CD14-positive monocyte (primary cell): ENCODE data around the gene KIAA0513. TPM values are rescaled to one million over a fixed set of nuclear protein-coding genes. Genes with fewer than 3 reads are reported as not detected.

Source experiments
- DNase-seq, 3 donors: peaks; one replicate each; pipeline ENCODE4 v3.0.0-alpha.2; 2011 to 2022
- H2AFZ ChIP-seq: 2 replicates; pipeline ENCODE4 v1.6.0; 2012; ENCODE audit warnings: mild to moderate bottlenecking, low read depth, low read length, inconsistent platforms; ENCODE audit not compliant: insufficient read depth, poor library complexity, severe bottlenecking
- H3K27ac ChIP-seq, 2 donors: 1 replicate in 1 of 2; 2 replicates in 1 of 2; pipeline ENCODE4 v1.5.1; 2012 to 2013; ENCODE audit warnings: low read length in 2 of 2, control low read depth in 1 of 2, inconsistent platforms in 1 of 2, low read depth in 1 of 2, mild to moderate bottlenecking in 1 of 2
- H3K27me3 ChIP-seq, 2 donors: one replicate each; pipeline versions ENCODE4 v1.6.0 to v1.6.1; 2011 to 2013; ENCODE audit warnings: low read length in 2 of 2; ENCODE audit not compliant: control insufficient read depth in 2 of 2, insufficient read depth in 2 of 2
- H3K36me3 ChIP-seq, 2 donors: replicated peaks in 1 of 2; 1 replicate in 1 of 2; 2 replicates in 1 of 2; pipeline versions ENCODE4 v1.5.1 to v1.6.1; 2012 to 2013; ENCODE audit warnings: low read length in 2 of 2, control low read depth in 1 of 2, inconsistent platforms in 1 of 2, mild to moderate bottlenecking in 1 of 2; ENCODE audit not compliant: insufficient read depth in 2 of 2, control insufficient read depth in 1 of 2
- H3K4me1 ChIP-seq, 2 donors: 1 replicate in 1 of 2; 2 replicates in 1 of 2; pipeline versions ENCODE4 v1.5.1 to v1.6.1; 2012 to 2013; ENCODE audit warnings: low read length in 2 of 2, control low read depth in 1 of 2, inconsistent platforms in 1 of 2, mild to moderate bottlenecking in 1 of 2, moderate library complexity in 1 of 2; ENCODE audit not compliant: insufficient read depth in 2 of 2, control insufficient read depth in 1 of 2
- H3K4me2 ChIP-seq: replicated peaks from 2 replicates; pipeline ENCODE3; 2012; ENCODE audit warnings: low read length, moderate library complexity, mild to moderate bottlenecking; ENCODE audit not compliant: poor library complexity, severe bottlenecking; ENCODE audit errors: extremely low read depth
- H3K4me3 ChIP-seq, 3 experiments: fragments of 200-600 bp in 1 of 3; sonication (generic) in 1 of 3; replicated peaks in 1 of 3; 1 replicate in 2 of 3; 2 replicates in 1 of 3; pipeline ENCODE4 v1.5.1; 2011 to 2013; ENCODE audit warnings: low read length in 3 of 3, mild to moderate bottlenecking in 3 of 3, control low read depth in 2 of 3, low read depth in 2 of 3, inconsistent platforms in 1 of 3, moderate library complexity in 1 of 3
- H3K79me2 ChIP-seq: 2 replicates; pipeline ENCODE4 v1.6.0; 2012; ENCODE audit warnings: mild to moderate bottlenecking, control low read depth, inconsistent platforms, low read length, moderate library complexity; ENCODE audit not compliant: insufficient read depth
- H3K9ac ChIP-seq: 2 replicates; pipeline ENCODE4 v1.6.0; 2017; ENCODE audit warnings: low read length, mild to moderate bottlenecking; ENCODE audit not compliant: insufficient read depth, poor library complexity, severe bottlenecking
- H3K9me3 ChIP-seq, 2 donors: replicated peaks in 1 of 2; 1 replicate in 1 of 2; 2 replicates in 1 of 2; pipeline versions ENCODE4 v1.5.1 to v1.6.1; 2012 to 2013; ENCODE audit warnings: low read length in 2 of 2, control low read depth in 1 of 2; ENCODE audit not compliant: control insufficient read depth in 1 of 2, insufficient read depth in 1 of 2
- H4K20me1 ChIP-seq: 2 replicates; pipeline ENCODE4 v1.6.0; 2012; ENCODE audit warnings: mild to moderate bottlenecking, low read length, control low read depth, moderate library complexity; ENCODE audit not compliant: insufficient read depth
- H3K27ac Mint-ChIP-seq, 7 donors: one replicate each; pipeline ENCODE4 v1.8.0; 2020; ENCODE audit warnings: mild to moderate bottlenecking in 7 of 7, mixed read lengths in 7 of 7, moderate library complexity in 6 of 7, inconsistent platforms in 2 of 7
- H3K27me3 Mint-ChIP-seq, 3 donors: one replicate each; pipeline ENCODE4 v1.8.0; 2021 to 2022; ENCODE audit warnings: low read depth in 3 of 3, mild to moderate bottlenecking in 3 of 3, mixed read lengths in 3 of 3, moderate library complexity in 3 of 3, inconsistent platforms in 1 of 3
- H3K36me3 Mint-ChIP-seq, 2 donors: one replicate each; pipeline ENCODE4 v1.8.0; 2020; ENCODE audit warnings: mixed read lengths in 2 of 2, inconsistent platforms in 1 of 2, mild to moderate bottlenecking in 1 of 2
- H3K4me1 Mint-ChIP-seq: one replicate; pipeline ENCODE4 v1.8.0; 2020; ENCODE audit warnings: mild to moderate bottlenecking, mixed read lengths
- H3K4me3 Mint-ChIP-seq, 2 donors: one replicate each; pipeline ENCODE4 v1.8.0; 2020; ENCODE audit warnings: mild to moderate bottlenecking in 2 of 2, mixed read lengths in 2 of 2, moderate library complexity in 1 of 2
- H3K9me3 Mint-ChIP-seq, 7 donors: one replicate each; pipeline ENCODE4 v1.8.0; 2020 to 2022; ENCODE audit warnings: mixed read lengths in 7 of 7, mild to moderate bottlenecking in 6 of 7, moderate library complexity in 6 of 7, inconsistent platforms in 2 of 7
- WGBS: methylation state at CpG from one replicate; pipeline ENCODE4 v1.1.5; 2013; ENCODE audit warnings: missing lambda C conversion rate; ENCODE audit not compliant: insufficient coverage; 5-methylcytosine and 5-hydroxymethylcytosine counted together
- intact Hi-C, 2 donors: fragments of 100-400 bp; cut with micrococcal nuclease; formaldehyde crosslinking; loops; one replicate each; pipeline versions ENCODE4 v1.15.0 to v1.15.1; 2023
- polyA plus RNA-seq, 3 donors: library from polyadenylated mRNA; depleted of rRNA in 1 of 3; unstranded in 2 of 3; stranded (reverse) in 1 of 3; fragments of 300-500 nt in 2 of 3; fragments of >200 nt in 1 of 3; fragmentation: Illumina TruSeq in 2 of 3; gene quantifications; 1 replicate in 2 of 3; 2 replicates in 1 of 3; pipeline ENCODE4 v1.2.3, GENCODE V29; 2012 to 2021
- TF ChIP-seq, protein P1 (sequence below): fragments of 200-600 bp; IDR thresholded peaks from one replicate; pipeline ENCODE4 v1.8.0; 2022; ENCODE audit warnings: antibody characterized with exemption, mild to moderate bottlenecking

KIAA0513 gene
- polyA plus RNA-seq, 3 donors: 21.4 to 77.5 (median 32.7) TPM

DNA sequence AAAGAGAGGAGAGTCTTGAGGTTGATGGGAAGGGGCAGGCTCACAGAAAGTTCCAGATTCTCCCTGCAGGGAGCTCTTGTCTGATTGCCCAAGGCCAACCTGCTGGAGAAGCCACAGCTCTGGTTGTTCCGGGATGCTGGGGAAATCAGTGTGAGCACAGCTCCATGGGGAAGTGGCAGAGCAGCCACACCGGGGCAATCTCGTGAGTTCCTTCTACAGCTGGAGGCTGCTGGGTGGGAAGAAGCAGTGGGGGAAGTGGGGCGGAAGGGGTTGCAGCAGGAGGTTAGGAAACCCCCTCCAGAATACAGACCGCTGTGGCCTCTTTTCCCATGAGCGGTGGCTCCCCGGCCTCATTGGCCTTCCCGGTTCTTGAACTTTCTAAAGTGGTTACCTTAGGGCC, 34.0 kb downstream of the KIAA0513 start:
- WGBS: 0% methylated on average over 5 of the region's 8 CpGs
- Histone ChIP-seq H3K9me3 (no peaks in the 10 kb centered on the region), H2AFZ (no peak overlapping the region), H3K27ac (peak overlapping the region; percentile 89 to 96), H3K9ac (peak overlapping the region; percentile 58), H3K36me3 (peaks cover 48 to 58% of the 10 kb centered on the region in 2 donors), H4K20me1 (peaks cover 37% of the 10 kb centered on the region), H3K4me3 (peak overlapping the region in 1 of 3 experiments; percentile 55), H3K4me2 (peak overlapping the region; percentile 57), H3K4me1 (peaks cover 58 to 68% of the 10 kb centered on the region in 2 donors), H3K79me2 (peaks cover 89% of the 10 kb centered on the region), H3K27me3 (no peaks in the 10 kb centered on the region)
- TF ChIP-seq, protein P1, sequence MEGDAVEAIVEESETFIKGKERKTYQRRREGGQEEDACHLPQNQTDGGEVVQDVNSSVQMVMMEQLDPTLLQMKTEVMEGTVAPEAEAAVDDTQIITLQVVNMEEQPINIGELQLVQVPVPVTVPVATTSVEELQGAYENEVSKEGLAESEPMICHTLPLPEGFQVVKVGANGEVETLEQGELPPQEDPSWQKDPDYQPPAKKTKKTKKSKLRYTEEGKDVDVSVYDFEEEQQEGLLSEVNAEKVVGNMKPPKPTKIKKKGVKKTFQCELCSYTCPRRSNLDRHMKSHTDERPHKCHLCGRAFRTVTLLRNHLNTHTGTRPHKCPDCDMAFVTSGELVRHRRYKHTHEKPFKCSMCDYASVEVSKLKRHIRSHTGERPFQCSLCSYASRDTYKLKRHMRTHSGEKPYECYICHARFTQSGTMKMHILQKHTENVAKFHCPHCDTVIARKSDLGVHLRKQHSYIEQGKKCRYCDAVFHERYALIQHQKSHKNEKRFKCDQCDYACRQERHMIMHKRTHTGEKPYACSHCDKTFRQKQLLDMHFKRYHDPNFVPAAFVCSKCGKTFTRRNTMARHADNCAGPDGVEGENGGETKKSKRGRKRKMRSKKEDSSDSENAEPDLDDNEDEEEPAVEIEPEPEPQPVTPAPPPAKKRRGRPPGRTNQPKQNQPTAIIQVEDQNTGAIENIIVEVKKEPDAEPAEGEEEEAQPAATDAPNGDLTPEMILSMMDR: no peak
- intact Hi-C loops: loop anchor here in 1 of 2 donors (5.0 kb wide), 1 partner anchor 34 kb away; the partner anchor contains the start of gene KIAA0513
- no peaks in the 10 kb centered on the region for H3K9me3 Mint-ChIP-seq
- peaks cover 65% of the 10 kb centered on the region for H3K4me1 Mint-ChIP-seq
- DNase-seq: peak; percentile 89 to 97 (median 96)
- peak overlapping the region; percentile 94 to 99 (median 98) for H3K27ac Mint-ChIP-seq
- peaks cover 66 to 85% of the 10 kb centered on the region in 2 donors for H3K36me3 Mint-ChIP-seq
- H3K4me3 Mint-ChIP-seq: peak overlapping the region; percentile 61 to 82
- no peaks in the 10 kb centered on the region for H3K27me3 Mint-ChIP-seq

DNA sequence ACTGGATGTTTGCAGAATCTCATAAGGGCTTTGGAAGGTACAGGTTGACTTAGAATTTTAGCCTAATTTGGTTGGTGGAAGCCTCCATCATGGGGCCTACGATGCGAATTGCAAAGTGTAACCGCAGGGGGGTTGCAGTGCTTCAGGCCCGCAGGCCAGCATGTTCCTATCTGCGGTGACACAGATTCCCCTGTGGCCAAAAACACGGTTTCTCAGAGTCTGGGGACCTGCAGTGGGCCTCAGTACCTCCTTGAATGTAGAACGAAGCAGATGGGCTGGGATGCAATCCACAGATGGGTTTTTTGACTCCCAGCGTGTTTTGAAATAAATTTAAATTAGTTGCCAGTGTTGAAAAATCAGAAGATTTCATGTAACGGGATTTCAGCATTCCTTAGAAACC, 34.7 kb downstream of the KIAA0513 start:
- Histone ChIP-seq H2AFZ (no peak overlapping the region), H3K27ac (peak overlapping the region; percentile 89 to 96), H3K4me3 (peak overlapping the region in 1 of 3 experiments; percentile 55), H3K27me3 (no peaks in the 10 kb centered on the region), H3K9me3 (no peaks in the 10 kb centered on the region), H3K4me1 (peaks cover 50 to 60% of the 10 kb centered on the region in 2 donors), H4K20me1 (peaks cover 37% of the 10 kb centered on the region), H3K79me2 (peaks cover 89% of the 10 kb centered on the region), H3K9ac (peak overlapping the region; percentile 58), H3K36me3 (peaks cover 49 to 58% of the 10 kb centered on the region in 2 donors), H3K4me2 (peak overlapping the region; percentile 57)
- Mint-ChIP-seq H3K27me3 (peaks cover 0 to 1% (median 0%) of the 10 kb centered on the region in 3 donors), H3K4me3 (peak overlapping the region in 1 of 2 donors; percentile 85), H3K4me1 (peaks cover 57% of the 10 kb centered on the region), H3K9me3 (no peaks in the 10 kb centered on the region), H3K36me3 (peaks cover 68 to 85% of the 10 kb centered on the region in 2 donors), H3K27ac (peak overlapping the region; percentile 94 to 99 (median 98))
- intact Hi-C loops: loop anchor here (2.0 to 5.0 kb wide), 3 partner anchors 16 to 80 kb away; partner anchors contain the start of gene KIAA0513 (in 1 of the 2)
- WGBS: 90% methylated on average over 9 of the region's 9 CpGs
- TF ChIP-seq, protein P1: no peak
- no peak for DNase-seq
